ENCODE data around the gene FRMD3.

Gene FRMD3

DNA sequence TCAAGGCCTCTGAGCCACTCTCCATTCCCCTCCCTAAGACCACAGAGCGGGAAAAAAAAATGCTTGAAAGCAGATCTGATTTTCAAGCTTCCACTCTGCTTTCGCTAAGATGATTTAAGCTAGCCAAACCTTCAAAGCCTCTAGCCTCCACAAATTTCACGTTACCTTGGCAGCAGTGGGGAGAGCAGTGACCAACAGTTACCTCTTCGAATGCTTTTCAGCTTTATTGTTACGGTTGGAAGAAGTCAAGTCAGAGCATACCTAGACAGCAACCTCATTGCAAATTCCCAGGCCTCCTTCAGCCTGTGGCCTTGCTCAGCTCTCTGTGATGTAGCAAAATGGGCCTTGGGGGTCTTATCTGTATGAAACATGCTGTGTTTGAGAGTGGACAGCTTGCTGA is 89.6 kb downstream of the FRMD3 start:
- no peak overlapping the region for H3K9ac ChIP-seq
- H3K79me2 ChIP-seq: peaks cover 21% of the 10 kb centered on the region
- no peaks in the 10 kb centered on the region for H3K36me3 ChIP-seq (ENCODE audit: control insufficient read depth, insufficient read depth, low read length)
- no peak overlapping the region for H3K4me3 ChIP-seq (ENCODE audit: low read depth, low read length)
- no peak overlapping the region for H2AFZ ChIP-seq
- no peaks in the 10 kb centered on the region for H3K27me3 ChIP-seq (ENCODE audit: control insufficient read depth, insufficient read depth, low read length)
- H3K4me2 ChIP-seq (ENCODE audit: low read length): no peak overlapping the region
- H3K27ac ChIP-seq: peak overlapping the region; percentile 53
- TF ChIP-seq, protein P1, sequence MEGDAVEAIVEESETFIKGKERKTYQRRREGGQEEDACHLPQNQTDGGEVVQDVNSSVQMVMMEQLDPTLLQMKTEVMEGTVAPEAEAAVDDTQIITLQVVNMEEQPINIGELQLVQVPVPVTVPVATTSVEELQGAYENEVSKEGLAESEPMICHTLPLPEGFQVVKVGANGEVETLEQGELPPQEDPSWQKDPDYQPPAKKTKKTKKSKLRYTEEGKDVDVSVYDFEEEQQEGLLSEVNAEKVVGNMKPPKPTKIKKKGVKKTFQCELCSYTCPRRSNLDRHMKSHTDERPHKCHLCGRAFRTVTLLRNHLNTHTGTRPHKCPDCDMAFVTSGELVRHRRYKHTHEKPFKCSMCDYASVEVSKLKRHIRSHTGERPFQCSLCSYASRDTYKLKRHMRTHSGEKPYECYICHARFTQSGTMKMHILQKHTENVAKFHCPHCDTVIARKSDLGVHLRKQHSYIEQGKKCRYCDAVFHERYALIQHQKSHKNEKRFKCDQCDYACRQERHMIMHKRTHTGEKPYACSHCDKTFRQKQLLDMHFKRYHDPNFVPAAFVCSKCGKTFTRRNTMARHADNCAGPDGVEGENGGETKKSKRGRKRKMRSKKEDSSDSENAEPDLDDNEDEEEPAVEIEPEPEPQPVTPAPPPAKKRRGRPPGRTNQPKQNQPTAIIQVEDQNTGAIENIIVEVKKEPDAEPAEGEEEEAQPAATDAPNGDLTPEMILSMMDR (IDR thresholded peaks at IDR 0.05): no peak
- H3K9me3 ChIP-seq (ENCODE audit: control insufficient read depth, low read length): no peaks in the 10 kb centered on the region
- H3K4me1 ChIP-seq: peaks cover 21% of the 10 kb centered on the region

DNA sequence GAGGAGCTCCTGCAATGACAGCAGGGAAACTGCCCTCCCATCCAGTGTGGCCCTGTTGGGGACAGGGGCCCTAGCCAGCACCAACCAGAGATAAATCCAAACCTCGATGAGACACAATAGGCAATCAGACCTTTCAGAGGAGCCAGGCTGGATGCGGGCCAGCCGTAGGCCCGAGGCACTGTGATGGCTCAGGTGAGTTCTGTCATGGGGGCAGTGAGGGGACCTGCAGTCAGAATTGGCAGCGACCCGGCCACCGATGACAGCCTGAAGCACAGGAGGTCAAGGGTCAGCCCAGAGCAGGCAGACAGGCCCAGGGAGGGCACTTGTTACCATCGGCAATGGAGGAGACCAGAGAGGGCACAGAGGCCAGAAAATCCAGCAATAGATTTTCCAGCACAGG is 90.8 kb downstream of the FRMD3 start:
- no peaks in the 10 kb centered on the region for H3K9me3 ChIP-seq (ENCODE audit: control insufficient read depth, low read length)
- H3K27me3 ChIP-seq (ENCODE audit: control insufficient read depth, insufficient read depth, low read length): no peaks in the 10 kb centered on the region
- H3K27ac ChIP-seq: no peak overlapping the region
- H2AFZ ChIP-seq: no peak overlapping the region
- H3K4me1 ChIP-seq: peaks cover 21% of the 10 kb centered on the region
- no peaks in the 10 kb centered on the region for H3K36me3 ChIP-seq (ENCODE audit: control insufficient read depth, insufficient read depth, low read length)
- TF ChIP-seq, protein P1 (IDR thresholded peaks at IDR 0.05): no peak
- H3K4me2 ChIP-seq (ENCODE audit: low read length): no peak overlapping the region
- H3K79me2 ChIP-seq: peaks cover 24% of the 10 kb centered on the region
- no peak overlapping the region for H3K9ac ChIP-seq
- H3K4me3 ChIP-seq (ENCODE audit: low read depth, low read length): no peak overlapping the region

DNA sequence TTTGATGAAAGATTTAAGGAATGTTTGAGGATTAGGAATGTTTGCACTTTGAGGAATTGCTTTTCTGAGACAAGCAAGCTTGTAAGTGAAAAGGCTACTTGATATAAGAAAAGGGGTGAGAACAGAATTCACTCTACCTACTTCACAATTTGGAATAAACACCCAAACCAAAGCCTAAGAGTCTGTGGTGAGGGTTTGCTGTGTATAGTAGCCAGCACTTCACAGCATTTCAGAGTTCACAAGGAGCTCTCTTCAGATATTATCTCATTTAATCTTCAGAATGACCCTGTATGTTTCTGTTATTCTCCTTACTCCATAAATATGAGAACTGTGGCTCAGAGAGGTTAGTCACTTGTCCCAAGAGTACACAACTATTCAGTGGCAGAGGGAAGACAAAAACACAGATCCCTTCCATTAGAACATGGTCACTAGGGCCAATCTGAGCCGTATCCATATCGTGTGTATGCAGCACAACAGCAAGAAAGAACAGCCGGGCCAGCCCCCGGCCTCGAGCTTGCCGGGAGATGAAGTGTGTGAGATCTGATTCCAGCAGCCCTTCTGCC is 92.4 kb downstream of the FRMD3 start:
- H3K4me3 ChIP-seq (ENCODE audit: low read depth, low read length): no peak overlapping the region
- H3K4me1 ChIP-seq: peaks cover 23% of the 10 kb centered on the region
- H3K27me3 ChIP-seq (ENCODE audit: control insufficient read depth, insufficient read depth, low read length): no peaks in the 10 kb centered on the region
- no peaks in the 10 kb centered on the region for H3K9me3 ChIP-seq (ENCODE audit: control insufficient read depth, low read length)
- no peaks in the 10 kb centered on the region for H3K36me3 ChIP-seq (ENCODE audit: control insufficient read depth, insufficient read depth, low read length)
- no peak overlapping the region for H3K9ac ChIP-seq
- H3K79me2 ChIP-seq: peaks cover 24% of the 10 kb centered on the region
- TF ChIP-seq, protein P1 (IDR thresholded peaks at IDR 0.05): no peak
- H3K27ac ChIP-seq: no peak overlapping the region
- no peak overlapping the region for H3K4me2 ChIP-seq (ENCODE audit: low read length)
- no peak overlapping the region for H2AFZ ChIP-seq

GRCh38 chr9:83444110-83444509 is 94.1 kb downstream of the FRMD3 start:
- Histone ChIP-seq H3K9ac (no peak overlapping the region), H3K4me1 (peaks cover 24% of the 10 kb centered on the region), H3K79me2 (peaks cover 31% of the 10 kb centered on the region), H3K4me3 (ENCODE audit: low read depth, low read length) (no peak overlapping the region), H3K9me3 (ENCODE audit: control insufficient read depth, low read length) (no peaks in the 10 kb centered on the region), H2AFZ (no peak overlapping the region), H3K27ac (peak overlapping the region; percentile 26), H3K27me3 (ENCODE audit: control insufficient read depth, insufficient read depth, low read length) (no peaks in the 10 kb centered on the region), H3K4me2 (ENCODE audit: low read length) (peak overlapping the region; percentile 51), H3K36me3 (ENCODE audit: control insufficient read depth, insufficient read depth, low read length) (no peaks in the 10 kb centered on the region)
- TF ChIP-seq, protein P1 (IDR thresholded peaks at IDR 0.05): no peak

GRCh38 chr9:83441390-83441789 is 96.8 kb downstream of the FRMD3 start:
- no peak overlapping the region for H3K4me3 ChIP-seq (ENCODE audit: low read depth, low read length)
- no peaks in the 10 kb centered on the region for H3K36me3 ChIP-seq (ENCODE audit: control insufficient read depth, insufficient read depth, low read length)
- peaks cover 27% of the 10 kb centered on the region for H3K4me1 ChIP-seq
- TF ChIP-seq, protein P1 (IDR thresholded peaks at IDR 0.05): no peak
- peak overlapping the region; percentile 20 for H3K4me2 ChIP-seq (ENCODE audit: low read length)
- H3K9me3 ChIP-seq (ENCODE audit: control insufficient read depth, low read length): no peaks in the 10 kb centered on the region
- peaks cover 26% of the 10 kb centered on the region for H3K79me2 ChIP-seq
- H3K27me3 ChIP-seq (ENCODE audit: control insufficient read depth, insufficient read depth, low read length): no peaks in the 10 kb centered on the region
- H2AFZ ChIP-seq: no peak overlapping the region
- no peak overlapping the region for H3K27ac ChIP-seq
- H3K9ac ChIP-seq: no peak overlapping the region
